ENCODE data around the gene CASKIN2.
"Not testable (repeated sequence)": the region's sequence is repeated elsewhere in the genome, so short reads cannot be mapped to it uniquely, and the experiment has no call there.

Gene CASKIN2

DNA sequence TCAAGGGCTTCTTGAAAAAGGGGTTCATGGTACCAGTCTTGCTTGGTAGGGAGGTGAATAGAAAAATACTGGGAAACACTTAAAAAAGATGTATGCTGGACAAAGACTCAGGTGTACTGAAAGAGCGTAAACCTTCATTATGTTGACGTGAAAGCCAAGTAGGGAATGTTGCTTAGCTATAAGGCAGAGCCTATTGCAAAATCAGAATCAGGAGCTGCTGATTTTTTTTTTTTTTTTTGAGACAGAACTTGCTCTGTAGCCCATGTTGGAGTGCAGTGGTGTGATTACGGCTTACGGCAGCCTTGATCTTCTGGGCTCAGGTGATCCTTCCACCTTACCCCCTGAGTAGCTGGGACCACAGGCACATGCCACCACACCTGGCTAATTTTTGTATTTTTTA is 55.0 kb downstream of the CASKIN2 start:
- DNase-seq, result no peak

- no peak for DNase-seq
Measured at GRCh38 chr17:75459590-75460267, 55.6 kb downstream of the CASKIN2 start.

- no peak for DNase-seq
Measured at GRCh38 chr17:75459246-75459589, 56.1 kb downstream of the CASKIN2 start.

DNA sequence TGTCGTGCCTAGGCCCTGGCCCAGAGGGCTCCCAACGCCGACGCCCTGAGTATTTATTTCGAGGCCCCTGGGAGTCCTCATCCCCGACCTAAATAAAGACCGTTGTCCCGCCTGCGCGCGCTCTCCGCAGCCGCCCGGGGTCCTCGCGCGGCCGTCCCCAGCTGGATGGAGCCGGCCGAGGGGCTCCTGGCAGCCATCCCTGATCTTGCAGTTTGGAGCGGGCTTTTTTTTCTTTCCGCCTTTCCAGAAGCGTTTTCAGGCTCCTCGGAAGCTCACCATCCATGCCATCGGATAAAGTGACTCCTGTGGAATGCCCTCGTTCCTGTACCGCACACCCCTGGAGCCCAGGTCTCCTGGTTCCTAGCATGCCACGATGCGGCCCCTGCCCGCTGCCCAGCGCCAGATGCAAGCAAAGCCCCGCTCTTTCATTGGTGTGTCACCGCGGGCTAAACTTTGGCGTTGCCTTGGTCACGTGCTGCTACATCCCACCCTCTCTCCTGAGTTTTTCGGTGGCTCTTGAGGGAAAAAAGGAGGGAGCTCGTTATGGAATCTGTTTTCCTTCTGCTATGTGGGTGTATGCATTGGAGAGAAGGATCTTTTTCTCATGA is 58.2 kb downstream of the CASKIN2 start:
- no peak for DNase-seq

DNA sequence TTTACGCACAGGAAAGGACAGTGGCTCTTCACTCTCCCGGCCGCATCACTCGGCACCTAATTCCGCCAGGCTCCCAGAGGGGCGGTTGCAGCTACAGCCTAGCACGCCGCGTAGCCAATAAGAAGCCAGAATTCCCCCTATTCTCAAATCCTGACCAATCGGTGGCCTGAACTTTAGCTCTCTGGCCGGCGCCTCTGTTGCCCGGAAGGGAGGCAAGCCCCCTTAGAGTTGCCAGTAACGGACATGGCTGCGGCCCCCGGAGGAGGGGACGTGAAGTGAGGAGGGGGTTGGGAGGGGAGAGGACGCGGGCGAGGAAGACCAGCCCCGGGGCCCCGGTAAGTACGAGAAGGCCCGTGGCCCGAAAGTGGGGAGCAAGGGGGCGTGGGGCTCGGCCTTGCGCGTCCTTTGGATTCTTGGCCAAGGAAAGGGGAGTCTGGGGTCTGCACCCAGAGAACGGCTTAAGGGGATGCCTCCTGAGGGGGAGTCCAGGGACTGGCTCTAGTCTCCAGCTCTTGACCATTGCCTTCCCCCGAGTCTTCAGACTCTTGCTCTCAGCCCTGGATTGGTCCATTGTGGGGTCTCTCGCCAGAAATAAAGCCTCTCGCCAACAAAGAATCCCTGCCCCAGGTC is 58.8 kb downstream of the CASKIN2 start, which contains the start of gene TMEM94:
Gene TMEM94, plus strand, starts transcription at position 219 of the 630 bp plus-strand sequence. CDS start 15,271 bp downstream, outside the sequence.
- DNase-seq, result peak; percentile 67 to 83 (median 72)

DNA sequence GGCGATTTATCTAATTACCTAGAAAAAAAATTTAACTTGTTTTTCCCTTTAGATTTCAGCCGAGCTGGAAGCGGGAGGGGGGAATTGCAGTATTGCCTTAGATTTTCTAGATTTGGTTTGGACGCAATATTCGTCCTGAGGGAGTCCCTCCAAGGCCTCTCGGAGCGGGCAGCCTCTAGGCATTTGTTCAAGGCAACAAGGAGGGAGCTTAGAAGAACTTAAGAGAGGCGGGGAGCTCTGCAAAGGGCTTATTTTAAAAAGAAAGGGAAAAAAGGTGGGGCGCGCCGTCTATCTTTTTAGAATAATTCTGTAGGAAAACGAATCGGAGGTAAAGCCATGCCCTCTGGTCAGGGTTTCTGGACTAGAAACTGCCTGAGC is 59.3 kb downstream of the CASKIN2 start:
- no peak for DNase-seq

DNA sequence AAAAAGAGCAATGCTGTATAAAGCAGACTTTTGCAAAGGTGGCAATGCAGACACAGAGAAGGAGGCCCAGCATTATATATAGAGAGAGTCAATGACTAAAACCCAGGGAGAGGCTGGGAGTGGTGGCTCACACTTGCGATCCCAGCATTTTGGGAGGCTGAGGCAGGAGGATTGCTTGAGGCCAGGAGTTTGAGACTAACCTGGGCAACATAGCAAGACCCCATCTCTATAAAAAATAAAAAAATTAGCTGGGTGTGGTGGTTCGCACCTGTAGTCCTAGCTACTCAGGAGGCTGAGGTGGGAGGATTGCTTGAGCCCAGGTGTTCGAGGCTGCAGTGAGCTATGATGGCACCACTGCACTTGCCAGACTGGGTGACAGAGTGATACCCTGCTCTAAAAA is 60.7 kb downstream of the CASKIN2 start:
- DNase-seq, result not testable (repeated sequence)

DNA sequence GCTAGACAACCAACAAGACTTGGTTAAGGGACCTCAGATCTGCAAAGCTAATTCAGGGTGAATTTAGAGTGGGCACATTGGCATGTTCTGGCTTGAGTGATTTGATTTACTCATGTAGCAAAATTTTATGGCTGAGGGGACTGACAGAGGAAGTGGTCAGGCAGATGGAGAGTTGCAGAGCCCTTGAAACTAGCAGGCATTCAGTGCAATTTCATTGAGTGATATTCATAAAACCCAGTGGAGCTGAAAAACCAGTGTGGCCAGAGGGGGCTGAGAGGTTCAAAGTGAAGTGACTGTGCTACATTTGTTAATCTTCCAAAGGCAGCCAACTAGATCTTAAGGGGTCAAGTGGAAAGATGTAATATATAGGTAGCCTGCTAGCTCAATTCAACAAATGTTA is 61.1 kb downstream of the CASKIN2 start:
- no peak for DNase-seq

- no peak for DNase-seq
Measured at GRCh38 chr17:75450270-75450669, 65.1 kb downstream of the CASKIN2 start.
